K562 (cell line): ENCODE results near the gene GABPB2. TPM values are rescaled to one million over a fixed set of nuclear protein-coding genes. Genes with fewer than 3 reads are reported as not detected.
A peak's percentile ranks its signal among the peaks of the same experiment; 100 is the strongest.

Experiments used
- ASH1L ChIP-seq: fragments of 450-650 bp; IDR thresholded peaks from 2 replicates; pipeline ENCODE4 v1.6.1; 2018; ENCODE audit warnings: borderline replicate concordance, mild to moderate bottlenecking, low read depth; ENCODE audit not compliant: partially characterized antibody
- ETV1 ChIP-seq: fragments of 450-650 bp; conservative IDR thresholded peaks from 2 replicates; pipeline ENCODE4 v1.6.1; 2016; ENCODE audit warnings: missing genetic modification characterization, control low read depth, low read depth, missing compliant biosample characterization
- NR1H2 ChIP-seq: sonication (generic); formaldehyde crosslinking; IDR thresholded peaks from 2 replicates; pipeline ENCODE4 v1.4.0; 2020; ENCODE audit warnings: mild to moderate bottlenecking, missing genetic modification reagents
- POLR2AphosphoS2 ChIP-seq: IDR thresholded peaks from 2 replicates; pipeline ENCODE4 v1.6.1; 2012; ENCODE audit warnings: low read length, improper control_type of control experiment
- SMAD3 ChIP-seq: fragments of 450-650 bp; formaldehyde crosslinking; conservative IDR thresholded peaks from 2 replicates; pipeline ENCODE4 v1.4.0; 2020; ENCODE audit warnings: mild to moderate bottlenecking
- SMAD4 ChIP-seq: fragments of 250-450 bp; sonication (Bioruptor Pico); conservative IDR thresholded peaks from 2 replicates; pipeline ENCODE4 v1.8.0; 2021; ENCODE audit warnings: inconsistent platforms, mild to moderate bottlenecking, moderate library complexity
- STAG1 ChIP-seq: sonication (generic); formaldehyde crosslinking; IDR thresholded peaks from 2 replicates; pipeline ENCODE4 v1.5.0; 2020; ENCODE audit warnings: missing genetic modification reagents, borderline replicate concordance
- ZC3H8 ChIP-seq: fragments of 450-650 bp; IDR thresholded peaks from 2 replicates; pipeline ENCODE4 v1.6.1; 2017
- ZFPM2 ChIP-seq: fragments of 250-450 bp; sonication (Bioruptor Pico); IDR thresholded peaks from 2 replicates; pipeline ENCODE4 v1.5.1; 2022; ENCODE audit warnings: mild to moderate bottlenecking
- ZNF407 ChIP-seq: fragments of 450-650 bp; IDR thresholded peaks from 2 replicates; pipeline ENCODE4 v1.6.1; 2016; ENCODE audit warnings: low read depth
- ZZZ3 ChIP-seq: fragments of 450-650 bp; IDR thresholded peaks from 2 replicates; pipeline ENCODE4 v1.6.1; 2016; ENCODE audit warnings: antibody characterized with exemption, mild to moderate bottlenecking, moderate library complexity
- polyA plus RNA-seq, 8 experiments: library from polyadenylated mRNA; depleted of rRNA in 4 of 8; stranded (reverse) in 5 of 8; unstranded in 3 of 8; fragments of >200 nt; fragmentation: Nextera tagmentation in 2 of 8; fragmentation: Illumina TruSeq in 1 of 8; extraction: Ambion mirVana in 2 of 8; extraction: Trizol in 1 of 8; gene quantifications; 2 replicates each; pipeline versions ENCODE4 v1.2.1 to v1.2.3, GENCODE V29; 2011 to 2014; ENCODE audit warnings: inconsistent platforms in 1 of 8, missing spikeins in 1 of 8
- total RNA-seq, 7 experiments: library from RNA; depleted of rRNA in 6 of 7; stranded (reverse); fragments of >200 nt in 6 of 7; fragmentation: Illumina TruSeq in 2 of 7; extraction: Trizol in 2 of 7; gene quantifications; 2 replicates each; pipeline versions ENCODE4 v1.2.1 to v1.2.3, GENCODE V29; 2011 to 2021; ENCODE audit warnings: low replicate concordance in 1 of 7
- TF ChIP-seq, protein P1 (sequence below), 2 experiments: fragments of 450-650 bp; IDR thresholded peaks; 2 replicates each; pipeline ENCODE4 v1.6.1; 2016
- TF ChIP-seq, protein P2 (sequence below): sonication (generic); formaldehyde crosslinking; IDR thresholded peaks from 2 replicates; pipeline ENCODE4 v1.8.0; 2022; ENCODE audit warnings: missing genetic modification reagents, mild to moderate bottlenecking, borderline replicate concordance

The GABPB2 gene
- total and polyA plus RNA-seq, 9 of the 15 experiments (the other 6 are each of a cell fraction or from before 2014, with no cell fraction given): 2.2 to 13.3 (median 6.1) TPM

DNA sequence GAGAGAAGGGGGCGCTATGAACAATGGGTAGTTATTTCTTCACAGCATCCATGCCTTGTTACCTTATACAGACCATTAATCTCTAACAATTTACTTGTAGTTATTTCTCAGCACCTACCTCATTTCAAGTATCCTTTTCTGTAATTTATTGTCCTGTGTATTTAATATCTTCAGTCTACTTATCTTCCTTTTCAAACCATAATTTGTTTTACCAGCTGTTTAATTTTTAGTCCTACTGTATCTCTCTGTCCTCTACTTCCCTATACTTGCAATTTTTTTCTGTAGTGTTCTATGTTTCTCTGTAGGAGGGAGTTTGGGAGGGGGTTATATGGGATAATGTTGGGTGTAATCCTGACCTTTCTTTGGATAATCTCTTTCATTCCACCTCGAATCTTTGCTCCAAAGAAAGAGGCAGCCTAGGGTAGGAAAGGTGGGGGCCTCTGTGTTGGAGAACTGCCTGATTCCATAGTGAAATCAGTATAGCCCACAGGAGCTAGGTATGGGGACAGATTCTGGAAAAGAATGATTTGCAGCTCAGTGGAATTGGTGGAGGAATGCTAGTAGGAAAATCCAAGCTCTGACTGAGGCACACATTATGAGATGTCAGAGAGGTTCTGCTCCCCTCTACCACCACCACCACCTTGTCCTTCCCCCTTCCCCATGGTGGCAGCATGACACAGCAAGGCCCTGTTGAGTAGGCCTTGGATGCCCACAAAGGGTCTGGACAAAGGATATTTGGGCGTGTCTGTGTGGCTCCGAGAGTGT is 9.7 kb upstream of the GABPB2 start (continued):
- no peak for TF ChIP-seq ZNF407
- no peak for TF ChIP-seq ETV1
- TF ChIP-seq POLR2AphosphoS2: no peak
- TF ChIP-seq ZFPM2 (CRISPR knock-in tag): no peak
- TF ChIP-seq ZZZ3: no peak
- no peak for TF ChIP-seq SMAD3
- TF ChIP-seq ASH1L: no peak
- TF ChIP-seq, protein P1, sequence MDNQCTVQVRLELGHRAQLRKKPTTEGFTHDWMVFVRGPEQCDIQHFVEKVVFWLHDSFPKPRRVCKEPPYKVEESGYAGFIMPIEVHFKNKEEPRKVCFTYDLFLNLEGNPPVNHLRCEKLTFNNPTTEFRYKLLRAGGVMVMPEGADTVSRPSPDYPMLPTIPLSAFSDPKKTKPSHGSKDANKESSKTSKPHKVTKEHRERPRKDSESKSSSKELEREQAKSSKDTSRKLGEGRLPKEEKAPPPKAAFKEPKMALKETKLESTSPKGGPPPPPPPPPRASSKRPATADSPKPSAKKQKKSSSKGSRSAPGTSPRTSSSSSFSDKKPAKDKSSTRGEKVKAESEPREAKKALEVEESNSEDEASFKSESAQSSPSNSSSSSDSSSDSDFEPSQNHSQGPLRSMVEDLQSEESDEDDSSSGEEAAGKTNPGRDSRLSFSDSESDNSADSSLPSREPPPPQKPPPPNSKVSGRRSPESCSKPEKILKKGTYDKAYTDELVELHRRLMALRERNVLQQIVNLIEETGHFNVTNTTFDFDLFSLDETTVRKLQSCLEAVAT (IDR thresholded peaks at IDR 0.05): peak in 1 of 2 experiments; percentile 60; a peak in 3 of 4 replicates
- TF ChIP-seq, protein P2, sequence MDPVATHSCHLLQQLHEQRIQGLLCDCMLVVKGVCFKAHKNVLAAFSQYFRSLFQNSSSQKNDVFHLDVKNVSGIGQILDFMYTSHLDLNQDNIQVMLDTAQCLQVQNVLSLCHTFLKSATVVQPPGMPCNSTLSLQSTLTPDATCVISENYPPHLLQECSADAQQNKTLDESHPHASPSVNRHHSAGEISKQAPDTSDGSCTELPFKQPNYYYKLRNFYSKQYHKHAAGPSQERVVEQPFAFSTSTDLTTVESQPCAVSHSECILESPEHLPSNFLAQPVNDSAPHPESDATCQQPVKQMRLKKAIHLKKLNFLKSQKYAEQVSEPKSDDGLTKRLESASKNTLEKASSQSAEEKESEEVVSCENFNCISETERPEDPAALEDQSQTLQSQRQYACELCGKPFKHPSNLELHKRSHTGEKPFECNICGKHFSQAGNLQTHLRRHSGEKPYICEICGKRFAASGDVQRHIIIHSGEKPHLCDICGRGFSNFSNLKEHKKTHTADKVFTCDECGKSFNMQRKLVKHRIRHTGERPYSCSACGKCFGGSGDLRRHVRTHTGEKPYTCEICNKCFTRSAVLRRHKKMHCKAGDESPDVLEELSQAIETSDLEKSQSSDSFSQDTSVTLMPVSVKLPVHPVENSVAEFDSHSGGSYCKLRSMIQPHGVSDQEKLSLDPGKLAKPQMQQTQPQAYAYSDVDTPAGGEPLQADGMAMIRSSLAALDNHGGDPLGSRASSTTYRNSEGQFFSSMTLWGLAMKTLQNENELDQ (CRISPR knock-in tag): no peak
- no peak for TF ChIP-seq NR1H2 (CRISPR knock-in tag)
- no peak for TF ChIP-seq STAG1 (CRISPR knock-in tag)
- TF ChIP-seq ZC3H8: no peak
- TF ChIP-seq SMAD4 (CRISPR knock-in tag): 0 out of 2 replicates have a peak, but pooled peaks have one; percentile 23
